ENCODE results near the gene MEIS2.

MEIS2 gene

GRCh38 chr15:37056177-37057121 is 43.9 kb downstream of the MEIS2 start:
- no peaks in the 10 kb centered on the region for H3K36me3 ChIP-seq (ENCODE audit: insufficient read depth, low read length)
- no peaks in the 10 kb centered on the region for H3K9me2 ChIP-seq (replicated peaks; ENCODE audit: low read depth, low read length)
- no peak overlapping the region for H2AFZ ChIP-seq (ENCODE audit: low read length)
- no peaks in the 10 kb centered on the region for H3K79me2 ChIP-seq (ENCODE audit: insufficient read depth, low read length)
- H3F3A ChIP-seq (ENCODE audit: low read depth), result no peaks in the 10 kb centered on the region
- no peak overlapping the region for H3K9ac ChIP-seq (ENCODE audit: low read depth, low read length, poor library complexity, severe bottlenecking)
- H3K4me2 ChIP-seq (ENCODE audit: low read depth, low read length, poor library complexity, severe bottlenecking), result no peak overlapping the region
- no peak overlapping the region for H3K4me3 ChIP-seq (ENCODE audit: low read length, poor library complexity, severe bottlenecking)
- H3K4me1 ChIP-seq (ENCODE audit: insufficient read depth, low read length, poor library complexity, severe bottlenecking), result no peaks in the 10 kb centered on the region
- H3K27me3 ChIP-seq (ENCODE audit: insufficient read depth, low read length, poor library complexity, severe bottlenecking), result no peaks in the 10 kb centered on the region
- H4K20me1 ChIP-seq (ENCODE audit: insufficient read depth, low read length, poor library complexity, severe bottlenecking), result no peaks in the 10 kb centered on the region
- H3K9me3 ChIP-seq (ENCODE audit: insufficient read depth, low read depth, low read length), result no peaks in the 10 kb centered on the region
- TF ChIP-seq, protein P1, sequence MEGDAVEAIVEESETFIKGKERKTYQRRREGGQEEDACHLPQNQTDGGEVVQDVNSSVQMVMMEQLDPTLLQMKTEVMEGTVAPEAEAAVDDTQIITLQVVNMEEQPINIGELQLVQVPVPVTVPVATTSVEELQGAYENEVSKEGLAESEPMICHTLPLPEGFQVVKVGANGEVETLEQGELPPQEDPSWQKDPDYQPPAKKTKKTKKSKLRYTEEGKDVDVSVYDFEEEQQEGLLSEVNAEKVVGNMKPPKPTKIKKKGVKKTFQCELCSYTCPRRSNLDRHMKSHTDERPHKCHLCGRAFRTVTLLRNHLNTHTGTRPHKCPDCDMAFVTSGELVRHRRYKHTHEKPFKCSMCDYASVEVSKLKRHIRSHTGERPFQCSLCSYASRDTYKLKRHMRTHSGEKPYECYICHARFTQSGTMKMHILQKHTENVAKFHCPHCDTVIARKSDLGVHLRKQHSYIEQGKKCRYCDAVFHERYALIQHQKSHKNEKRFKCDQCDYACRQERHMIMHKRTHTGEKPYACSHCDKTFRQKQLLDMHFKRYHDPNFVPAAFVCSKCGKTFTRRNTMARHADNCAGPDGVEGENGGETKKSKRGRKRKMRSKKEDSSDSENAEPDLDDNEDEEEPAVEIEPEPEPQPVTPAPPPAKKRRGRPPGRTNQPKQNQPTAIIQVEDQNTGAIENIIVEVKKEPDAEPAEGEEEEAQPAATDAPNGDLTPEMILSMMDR (conservative IDR thresholded peaks at IDR 0.05; ENCODE audit: low read length), result no peak
- no peak for TF ChIP-seq EZH2phosphoT487 (IDR thresholded peaks at IDR 0.05; ENCODE audit: borderline replicate concordance)

- no peaks in the 10 kb centered on the region for H4K20me1 ChIP-seq (ENCODE audit: insufficient read depth, low read length, poor library complexity, severe bottlenecking)
- H3K4me2 ChIP-seq (ENCODE audit: low read depth, low read length, poor library complexity, severe bottlenecking), result no peak overlapping the region
- no peak overlapping the region for H2AFZ ChIP-seq (ENCODE audit: low read length)
- H3K27me3 ChIP-seq (ENCODE audit: insufficient read depth, low read length, poor library complexity, severe bottlenecking), result no peaks in the 10 kb centered on the region
- H3F3A ChIP-seq (ENCODE audit: low read depth), result no peaks in the 10 kb centered on the region
- TF ChIP-seq EZH2phosphoT487 (IDR thresholded peaks at IDR 0.05; ENCODE audit: borderline replicate concordance), result no peak
- TF ChIP-seq, protein P1 (conservative IDR thresholded peaks at IDR 0.05; ENCODE audit: low read length), result no peak
- H3K9ac ChIP-seq (ENCODE audit: low read depth, low read length, poor library complexity, severe bottlenecking), result no peak overlapping the region
- H3K9me3 ChIP-seq (ENCODE audit: insufficient read depth, low read depth, low read length), result no peaks in the 10 kb centered on the region
- no peaks in the 10 kb centered on the region for H3K4me1 ChIP-seq (ENCODE audit: insufficient read depth, low read length, poor library complexity, severe bottlenecking)
- H3K36me3 ChIP-seq (ENCODE audit: insufficient read depth, low read length), result no peaks in the 10 kb centered on the region
- H3K4me3 ChIP-seq (ENCODE audit: low read length, poor library complexity, severe bottlenecking), result no peak overlapping the region
- no peaks in the 10 kb centered on the region for H3K79me2 ChIP-seq (ENCODE audit: insufficient read depth, low read length)
- no peaks in the 10 kb centered on the region for H3K9me2 ChIP-seq (replicated peaks; ENCODE audit: low read depth, low read length)
Observed at GRCh38 chr15:37055481-37055880, 44.9 kb downstream of the MEIS2 start.

GRCh38 chr15:37054336-37054735 is 46.0 kb downstream of the MEIS2 start:
- no peaks in the 10 kb centered on the region for H4K20me1 ChIP-seq (ENCODE audit: insufficient read depth, low read length, poor library complexity, severe bottlenecking)
- no peaks in the 10 kb centered on the region for H3K9me3 ChIP-seq (ENCODE audit: insufficient read depth, low read depth, low read length)
- H2AFZ ChIP-seq (ENCODE audit: low read length), result no peak overlapping the region
- H3K4me2 ChIP-seq (ENCODE audit: low read depth, low read length, poor library complexity, severe bottlenecking), result no peak overlapping the region
- no peaks in the 10 kb centered on the region for H3K36me3 ChIP-seq (ENCODE audit: insufficient read depth, low read length)
- H3K4me3 ChIP-seq (ENCODE audit: low read length, poor library complexity, severe bottlenecking), result no peak overlapping the region
- no peaks in the 10 kb centered on the region for H3K9me2 ChIP-seq (replicated peaks; ENCODE audit: low read depth, low read length)
- no peak for TF ChIP-seq EZH2phosphoT487 (IDR thresholded peaks at IDR 0.05; ENCODE audit: borderline replicate concordance)
- TF ChIP-seq, protein P1 (conservative IDR thresholded peaks at IDR 0.05; ENCODE audit: low read length), result no peak
- no peaks in the 10 kb centered on the region for H3K27me3 ChIP-seq (ENCODE audit: insufficient read depth, low read length, poor library complexity, severe bottlenecking)
- H3K9ac ChIP-seq (ENCODE audit: low read depth, low read length, poor library complexity, severe bottlenecking), result no peak overlapping the region
- no peaks in the 10 kb centered on the region for H3K79me2 ChIP-seq (ENCODE audit: insufficient read depth, low read length)
- no peaks in the 10 kb centered on the region for H3K4me1 ChIP-seq (ENCODE audit: insufficient read depth, low read length, poor library complexity, severe bottlenecking)
- no peaks in the 10 kb centered on the region for H3F3A ChIP-seq (ENCODE audit: low read depth)
